ENCODE results near the gene SREBF1. TPM values are rescaled to one million over a fixed set of nuclear protein-coding genes. Genes with fewer than 3 reads are reported as not detected.

SREBF1 gene
- polyA plus RNA-seq, 1 experiment = 13.6 TPM

- ChIA-PET CTCF (interaction anchor here (0.7 to 1.3 kb wide), 3 partner anchors 24 to 84 kb away, joined by 3 to 5 read pairs (median 3); no protein-coding TSS in a partner anchor), POLR2A (interaction anchor here (0.6 to 1.8 kb wide), 12 partner anchors 8 to 1533 kb away, joined by 3 to 9 read pairs (median 5); partner anchors contain the start of genes DRC3, TOM1L2 and UBB)
- Histone ChIP-seq H3K27me3 (ENCODE audit: control insufficient read depth, insufficient read depth, low read length) (no peaks in the 10 kb centered on the region), H3K27ac (ENCODE audit: low read depth, low read length) (peak overlapping the region; percentile 88), H3K4me3 (ENCODE audit: low read depth, low read length) (peak overlapping the region; percentile 92), H3K9me3 (ENCODE audit: control insufficient read depth, insufficient read depth, low read length) (no peaks in the 10 kb centered on the region; the same call in 1 of the 2 replicates)
- TF ChIP-seq CTCF (IDR thresholded peaks at IDR 0.05; ENCODE audit: low read depth, low read length) = no peak
- no peak for DNase-seq (ENCODE audit: low read depth, low spot score)
Observed at GRCh38 chr17:17835415-17836249, 1.2 kb downstream of the SREBF1 start.

GRCh38 chr17:17834974-17835373 lies 1.8 kb downstream of the SREBF1 start:
- CTCF ChIA-PET = no interaction called here
- POLR2A ChIA-PET = interaction anchor here (1.8 kb wide), 1 partner anchor 137 kb away, joined by 5 read pairs; the partner anchor contains the start of genes DRC3 and TOM1L2
- TF ChIP-seq CTCF (IDR thresholded peaks at IDR 0.05; ENCODE audit: low read depth, low read length) = no peak
- H3K4me3 ChIP-seq (ENCODE audit: low read depth, low read length) = peak overlapping the region; percentile 92
- H3K27ac ChIP-seq (ENCODE audit: low read depth, low read length) = no peak overlapping the region
- no peaks in the 10 kb centered on the region for H3K9me3 ChIP-seq (ENCODE audit: control insufficient read depth, insufficient read depth, low read length)
- DNase-seq (ENCODE audit: low read depth, low spot score) = no peak
- no peaks in the 10 kb centered on the region for H3K27me3 ChIP-seq (ENCODE audit: control insufficient read depth, insufficient read depth, low read length)

- Histone ChIP-seq H3K27me3 (ENCODE audit: control insufficient read depth, insufficient read depth, low read length) (no peaks in the 10 kb centered on the region), H3K27ac (ENCODE audit: low read depth, low read length) (no peak overlapping the region), H3K4me3 (ENCODE audit: low read depth, low read length) (no peak overlapping the region), H3K9me3 (ENCODE audit: control insufficient read depth, insufficient read depth, low read length) (no peaks in the 10 kb centered on the region)
- CTCF ChIA-PET = no interaction called here
- DNase-seq (ENCODE audit: low read depth, low spot score) = no peak
- no peak for TF ChIP-seq CTCF (IDR thresholded peaks at IDR 0.05; ENCODE audit: low read depth, low read length)
- POLR2A ChIA-PET = interaction anchor here (0.6 kb wide), 1 partner anchor 28 kb away, joined by 4 read pairs; no protein-coding TSS in a partner anchor
Observed at GRCh38 chr17:17833658-17834357, 3.0 kb downstream of the SREBF1 start.

GRCh38 chr17:17832032-17832363 lies 4.8 kb downstream of the SREBF1 start:
- TF ChIP-seq CTCF (IDR thresholded peaks at IDR 0.05; ENCODE audit: low read depth, low read length) = no peak
- no peaks in the 10 kb centered on the region for H3K27me3 ChIP-seq (ENCODE audit: control insufficient read depth, insufficient read depth, low read length)
- DNase-seq (ENCODE audit: low read depth, low spot score) = no peak
- H3K9me3 ChIP-seq (ENCODE audit: control insufficient read depth, insufficient read depth, low read length) = no peaks in the 10 kb centered on the region; the same call in 1 of the 2 replicates
- ChIA-PET CTCF (no interaction called here), POLR2A (no interaction called here)
- H3K27ac ChIP-seq (ENCODE audit: low read depth, low read length) = no peak overlapping the region
- no peak overlapping the region for H3K4me3 ChIP-seq (ENCODE audit: low read depth, low read length)

Data from AG04450 (cell line).